K562 (cell line): ENCODE measurements around the gene USP20. TPM values are rescaled to one million over a fixed set of nuclear protein-coding genes. Genes with fewer than 3 reads are reported as not detected.

Source experiments
- GTF2A2 ChIP-seq: IDR thresholded peaks from 2 replicates; pipeline ENCODE4 v1.6.1; 2016; ENCODE audit warnings: mild to moderate bottlenecking, missing genetic modification characterization, missing compliant biosample characterization
- IRF9 ChIP-seq: fragments of 450-650 bp; IDR thresholded peaks from 2 replicates; pipeline ENCODE4 v1.6.1; 2016; ENCODE audit warnings: missing biosample characterization, missing genetic modification characterization
- KLF13 ChIP-seq: fragments of 450-650 bp; IDR thresholded peaks from 2 replicates; pipeline ENCODE4 v1.6.1; 2016; ENCODE audit warnings: missing genetic modification characterization, low read depth, mild to moderate bottlenecking, missing compliant biosample characterization, moderate library complexity, borderline replicate concordance
- PATZ1 ChIP-seq: fragments of 250-450 bp; sonication (Bioruptor Pico); IDR thresholded peaks from 2 replicates; pipeline ENCODE4 v1.5.0; 2020; ENCODE audit warnings: mild to moderate bottlenecking, borderline replicate concordance
- PBX2 ChIP-seq, 2 experiments: IDR thresholded peaks in 1 of 2; conservative IDR thresholded peaks in 1 of 2; 2 replicates each; pipeline ENCODE4 v1.6.1; 2016; ENCODE audit warnings: low read depth in 2 of 2, mild to moderate bottlenecking in 1 of 2, missing compliant biosample characterization in 1 of 2, missing genetic modification characterization in 1 of 2, moderate library complexity in 1 of 2
- PRPF4 ChIP-seq: fragments of 200-400 bp; formaldehyde crosslinking; IDR thresholded peaks from one replicate; pipeline ENCODE4 v1.6.1; 2017; ENCODE audit warnings: low read length, low read depth, mild to moderate bottlenecking; ENCODE audit not compliant: insufficient read depth, poor library complexity, severe bottlenecking
- RCOR1 ChIP-seq, 2 experiments: IDR thresholded peaks; 2 replicates each; pipeline ENCODE4 v1.6.1; 2012; ENCODE audit warnings: low read depth in 2 of 2, low read length in 2 of 2, borderline replicate concordance in 1 of 2, improper control_type of control experiment in 1 of 2
- SFPQ ChIP-seq: fragments of 200-400 bp; formaldehyde crosslinking; IDR thresholded peaks from 2 replicates; pipeline ENCODE4 v1.6.1; 2017; ENCODE audit warnings: mild to moderate bottlenecking, low read depth, low read length, moderate library complexity
- SUPT5H ChIP-seq: fragments of 450-650 bp; IDR thresholded peaks from 2 replicates; pipeline ENCODE4 v1.6.1; 2016
- TBP ChIP-seq: optimal IDR thresholded peaks from 2 replicates; pipeline ENCODE3; 2011; ENCODE audit warnings: low read depth, low read length, improper control_type of control experiment
- TSHZ1 ChIP-seq: fragments of 250-450 bp; sonication (Bioruptor Pico); IDR thresholded peaks from 2 replicates; pipeline ENCODE4 v1.4.0; 2020; ENCODE audit warnings: mild to moderate bottlenecking, moderate library complexity
- ZNF696 ChIP-seq: fragments of 250-450 bp; sonication (Bioruptor Pico); conservative IDR thresholded peaks from 2 replicates; pipeline ENCODE4 v1.4.0; 2020; ENCODE audit warnings: mild to moderate bottlenecking, moderate library complexity
- polyA plus RNA-seq, 8 experiments: library from polyadenylated mRNA; depleted of rRNA in 4 of 8; stranded (reverse) in 5 of 8; unstranded in 3 of 8; fragments of >200 nt; fragmentation: Nextera tagmentation in 2 of 8; fragmentation: Illumina TruSeq in 1 of 8; extraction: Ambion mirVana in 2 of 8; extraction: Trizol in 1 of 8; gene quantifications; 2 replicates each; pipeline versions ENCODE4 v1.2.1 to v1.2.3, GENCODE V29; 2011 to 2014; ENCODE audit warnings: inconsistent platforms in 1 of 8, missing spikeins in 1 of 8
- total RNA-seq, 7 experiments: library from RNA; depleted of rRNA in 6 of 7; stranded (reverse); fragments of >200 nt in 6 of 7; fragmentation: Illumina TruSeq in 2 of 7; extraction: Trizol in 2 of 7; gene quantifications; 2 replicates each; pipeline versions ENCODE4 v1.2.1 to v1.2.3, GENCODE V29; 2011 to 2021; ENCODE audit warnings: low replicate concordance in 1 of 7

Gene USP20
- total and polyA plus RNA-seq, 9 of the 15 experiments (the other 6 are each of a cell fraction or from before 2014, with no cell fraction given): 1.9 to 136 (median 49.1) TPM

GRCh38 chr9:129863059-129863690 lies 27.9 kb downstream of the USP20 start (continued):
- TF ChIP-seq SFPQ: no peak
- TF ChIP-seq GTF2A2 (tag): no peak
- TF ChIP-seq SUPT5H: 0 out of 2 replicates have a peak, but pooled peaks have one; percentile 42
- peak; percentile 65; the same call in 1 of the 2 replicates for TF ChIP-seq IRF9
- no peak for TF ChIP-seq PBX2 (CRISPR knock-in tag; IDR thresholded peaks at IDR 0.05; ENCODE audit: low read depth)
- peak; percentile 100 for TF ChIP-seq PBX2 (tag; conservative IDR thresholded peaks at IDR 0.05; ENCODE audit: low read depth)
- peak; percentile 98 to 99 for TF ChIP-seq RCOR1 (IDR thresholded peaks at IDR 0.05; ENCODE audit: borderline replicate concordance in 1 of 2, low read depth in 2 of 2, low read length in 2 of 2)
- peak; percentile 72 for TF ChIP-seq TBP
- TF ChIP-seq ZNF696 (CRISPR knock-in tag): no peak
- peak; percentile 75; the same call in 1 of the 2 replicates for TF ChIP-seq KLF13 (tag)
- TF ChIP-seq PRPF4: no peak
- TF ChIP-seq TSHZ1 (CRISPR knock-in tag): peak; percentile 44; the same call in 1 of the 2 replicates
- TF ChIP-seq PATZ1: peak; percentile 72; the same call in 1 of the 2 replicates
